Pancreas (tissue), 10 donors: ENCODE results near the gene EPGN. TPM values are rescaled to one million over a fixed set of nuclear protein-coding genes. Genes with fewer than 3 reads are reported as not detected.

ENCODE experiments used
- ATAC-seq, 4 donors: fragments of 200-7000 bp; cut with Tn5 transposase; one replicate each; pipeline versions ENCODE4 v1.8.0 to v1.9.1; 2020; ENCODE audit warnings: mild to moderate bottlenecking in 4 of 4, moderate library complexity in 4 of 4
- DNase-seq, 6 donors: peaks; one replicate each; pipeline ENCODE4 v3.0.0-alpha.2; 2020
- FAIRE-seq: peaks from 2 replicates; lab custom pipeline; 2012; peaks lifted over from hg19 to GRCh38; lab: Jason Lieb, UNC
- H3K27ac ChIP-seq, 4 donors: fragments of 200-600 bp; sonication (generic); 1 replicate in 3 of 4; 2 replicates in 1 of 4; pipeline versions ENCODE4 v1.5.0 to v1.8.0; 2020
- H3K27me3 ChIP-seq, 4 donors: fragments of 200-600 bp; one replicate each; pipeline ENCODE4 v1.8.0; 2021
- H3K36me3 ChIP-seq, 3 donors: fragments of 200-600 bp; sonication (generic) in 1 of 3; one replicate each; pipeline versions ENCODE4 v1.5.0 to v1.8.0; 2020 to 2021
- H3K4me1 ChIP-seq, 3 donors: fragments of 200-600 bp; one replicate each; pipeline ENCODE4 v1.8.0; 2021
- H3K4me3 ChIP-seq, 4 donors: fragments of 200-600 bp; sonication (generic) in 2 of 4; one replicate each; pipeline versions ENCODE4 v1.5.0 to v1.8.0; 2020 to 2021
- H3K9me3 ChIP-seq, 4 donors: fragments of 200-600 bp; one replicate each; pipeline ENCODE4 v1.8.0; 2021
- WGBS, 2 donors: extraction: QIAGEN DNeasy Blood & Tissue Kit; methylation state at CpG; one replicate each; pipeline ENCODE4 v1.1.7; 2013; 5-methylcytosine and 5-hydroxymethylcytosine counted together
- intact Hi-C, 3 donors: fragments of 100-400 bp; cut with DNase I; formaldehyde crosslinking; loops; one replicate each; pipeline versions ENCODE4 v1.11.1 to v1.14.2; 2022
- polyA plus RNA-seq, 2 donors: library from polyadenylated mRNA; stranded (reverse); fragments of 200-250 nt; gene quantifications; one replicate each; pipeline ENCODE4 v1.2.3, GENCODE V29; 2013
- total RNA-seq, 6 donors: library from RNA; stranded (reverse); fragmentation: NEBNext Ultra II Directional in 4 of 6; extraction: Animal tissue kit (Norgen Biotek cat#: 25700) in 4 of 6; gene quantifications; one replicate each; pipeline versions ENCODE4 v1.2.1 to v1.2.4, GENCODE V29; 2021 to 2023
- TF ChIP-seq, protein P1 (sequence below), 4 donors: fragments of 200-600 bp; sonication (generic) in 3 of 4; IDR thresholded peaks; one replicate each; pipeline versions ENCODE4 v1.5.0 to v1.8.0; 2021; ENCODE audit warnings: antibody characterized with exemption in 4 of 4
- donor health status: healthy with polysubstance abuse.
- donor health status: DM: no; HTN: no; CAD: no; lungs with moderate emphysema.
- donor health status: DM: no; HTN: no; CAD: no.
- donor health status: control.
- donor health status: control.
- donor health status: Bipolar disorder and iron deficiency.
- donor health status: DM: yes; HTN: yes; CAD: no.
- donor health status: DM: no; HTN: no; CAD: no.
- donor health status: DM: no; HTN: no; CAD: no.
- donor health status: DM: yes; HTN: yes; CAD: no.

The EPGN gene
- total and polyA plus RNA-seq, 8 donors, result 0.24 TPM; not detected in 7

- intact Hi-C loops, result no loop called here
- FAIRE-seq (no peak), ATAC-seq (no peak), DNase-seq (no peak)
- no peak overlapping the region for H3K4me3 ChIP-seq
- H3K4me1 ChIP-seq, result no peaks in the 10 kb centered on the region
- 62 to 75% methylated on average over 4 of the region's 4 CpGs for WGBS, 2 donors
- no peaks in the 10 kb centered on the region for H3K36me3 ChIP-seq
- TF ChIP-seq, protein P1, sequence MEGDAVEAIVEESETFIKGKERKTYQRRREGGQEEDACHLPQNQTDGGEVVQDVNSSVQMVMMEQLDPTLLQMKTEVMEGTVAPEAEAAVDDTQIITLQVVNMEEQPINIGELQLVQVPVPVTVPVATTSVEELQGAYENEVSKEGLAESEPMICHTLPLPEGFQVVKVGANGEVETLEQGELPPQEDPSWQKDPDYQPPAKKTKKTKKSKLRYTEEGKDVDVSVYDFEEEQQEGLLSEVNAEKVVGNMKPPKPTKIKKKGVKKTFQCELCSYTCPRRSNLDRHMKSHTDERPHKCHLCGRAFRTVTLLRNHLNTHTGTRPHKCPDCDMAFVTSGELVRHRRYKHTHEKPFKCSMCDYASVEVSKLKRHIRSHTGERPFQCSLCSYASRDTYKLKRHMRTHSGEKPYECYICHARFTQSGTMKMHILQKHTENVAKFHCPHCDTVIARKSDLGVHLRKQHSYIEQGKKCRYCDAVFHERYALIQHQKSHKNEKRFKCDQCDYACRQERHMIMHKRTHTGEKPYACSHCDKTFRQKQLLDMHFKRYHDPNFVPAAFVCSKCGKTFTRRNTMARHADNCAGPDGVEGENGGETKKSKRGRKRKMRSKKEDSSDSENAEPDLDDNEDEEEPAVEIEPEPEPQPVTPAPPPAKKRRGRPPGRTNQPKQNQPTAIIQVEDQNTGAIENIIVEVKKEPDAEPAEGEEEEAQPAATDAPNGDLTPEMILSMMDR (IDR thresholded peaks at IDR 0.05), result no peak
- H3K27ac ChIP-seq, result no peak overlapping the region
- H3K27me3 ChIP-seq, result no peaks in the 10 kb centered on the region
- H3K9me3 ChIP-seq, result no peaks in the 10 kb centered on the region
These were observed 15.4 kb downstream of the EPGN start for GRCh38 chr4:74323663-74324062.

DNA sequence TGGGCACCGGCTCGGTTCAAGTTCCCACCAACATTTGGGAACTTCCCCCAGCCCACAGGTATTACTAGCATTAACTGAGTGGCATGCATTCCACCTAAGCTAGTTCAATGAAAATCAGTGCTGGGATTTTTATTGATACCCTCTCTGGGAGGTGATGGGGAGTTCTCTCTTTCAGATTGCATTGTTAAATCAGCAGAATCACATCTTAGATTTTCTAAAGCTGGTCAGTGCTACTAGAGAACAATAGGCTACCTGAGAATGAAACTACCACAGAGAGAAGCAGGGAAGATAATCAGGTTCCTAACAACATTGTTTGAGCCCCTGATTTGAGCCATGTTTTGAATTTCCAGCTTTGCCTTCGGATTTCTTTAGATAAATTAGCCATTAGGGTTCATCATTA lies 16.0 kb downstream of the EPGN start:
- intact Hi-C loops, result no loop called here
- Histone ChIP-seq H3K4me3 (no peak overlapping the region), H3K27me3 (no peaks in the 10 kb centered on the region), H3K27ac (no peak overlapping the region), H3K4me1 (no peaks in the 10 kb centered on the region), H3K9me3 (no peaks in the 10 kb centered on the region), H3K36me3 (no peaks in the 10 kb centered on the region)
- ATAC-seq (no peak), FAIRE-seq (no peak), DNase-seq (no peak)
- TF ChIP-seq, protein P1 (IDR thresholded peaks at IDR 0.05), result no peak
- WGBS, 2 donors, result 47 to 63% methylated on average over 3 of the region's 3 CpGs

GRCh38 chr4:74325886-74326285 lies 17.6 kb downstream of the EPGN start:
- TF ChIP-seq, protein P1 (IDR thresholded peaks at IDR 0.05), result no peak
- no peak overlapping the region for H3K4me3 ChIP-seq

DNA sequence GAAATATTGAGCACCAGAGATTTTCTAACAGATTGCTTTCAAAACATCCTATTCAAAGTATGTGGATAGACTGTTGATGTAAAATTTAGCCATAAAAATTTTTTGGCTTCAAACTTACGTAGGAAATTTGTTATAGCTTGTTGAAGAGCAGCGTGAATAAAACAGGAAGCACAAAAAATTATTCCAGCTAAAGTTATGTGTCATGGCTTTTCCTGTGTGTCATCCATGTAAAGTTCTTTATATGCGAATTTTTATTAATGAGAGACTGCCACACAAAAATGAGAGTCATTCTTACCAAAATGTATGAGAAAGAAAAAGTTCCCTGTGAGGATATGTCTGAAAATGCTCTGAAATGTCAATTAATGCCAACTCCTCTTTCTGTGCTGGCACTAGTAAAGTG lies 19.5 kb downstream of the EPGN start:
- no peak for FAIRE-seq
- H3K4me3 ChIP-seq, result no peak overlapping the region
- no peak for DNase-seq
- intact Hi-C loops, result no loop called here
- WGBS, 2 donors, result 73 to 75% methylated on average over 3 of the region's 3 CpGs
- TF ChIP-seq, protein P1 (IDR thresholded peaks at IDR 0.05), result no peak
- H3K9me3 ChIP-seq, result no peaks in the 10 kb centered on the region
- ATAC-seq, result no peak
- H3K4me1 ChIP-seq, result no peaks in the 10 kb centered on the region
- H3K27me3 ChIP-seq, result no peaks in the 10 kb centered on the region
- H3K27ac ChIP-seq, result no peak overlapping the region
- H3K36me3 ChIP-seq, result no peaks in the 10 kb centered on the region

More at GRCh38 chr4:74325886-74326285, 17.6 kb downstream of the EPGN start:
- FAIRE-seq (no peak), ATAC-seq (no peak), DNase-seq (no peak)
- intact Hi-C loops, result no loop called here
- Histone ChIP-seq H3K36me3 (no peaks in the 10 kb centered on the region), H3K4me1 (no peaks in the 10 kb centered on the region), H3K27me3 (no peaks in the 10 kb centered on the region), H3K9me3 (no peaks in the 10 kb centered on the region), H3K27ac (no peak overlapping the region)
- WGBS, 2 donors, result 62 to 70% methylated on average over 2 of the region's 2 CpGs

DNA sequence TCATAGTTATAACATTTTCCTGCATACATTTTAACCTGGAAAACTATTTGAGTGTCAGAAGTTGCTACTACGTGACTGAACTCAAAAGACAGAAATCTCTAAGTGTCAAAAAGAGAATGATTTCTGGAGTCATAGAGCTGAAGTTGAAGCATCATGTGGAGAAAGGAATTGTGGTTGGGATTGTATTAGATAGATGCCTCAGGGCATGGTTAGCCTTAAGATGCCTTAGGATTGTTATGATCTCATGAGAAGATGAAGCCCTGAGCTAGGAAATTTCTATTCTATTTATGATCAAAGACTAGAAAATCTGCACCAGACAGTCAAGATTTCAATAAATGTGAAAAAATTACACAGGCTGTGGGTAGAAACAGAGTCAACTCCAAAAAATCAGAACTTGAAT lies 20.2 kb downstream of the EPGN start:
- no peak overlapping the region for H3K27ac ChIP-seq
- intact Hi-C loops, result no loop called here
- TF ChIP-seq, protein P1 (IDR thresholded peaks at IDR 0.05), result no peak
- no peaks in the 10 kb centered on the region for H3K27me3 ChIP-seq
- 78 to 89% methylated on average over 1 of the region's 1 CpG for WGBS, 2 donors
- no peak for FAIRE-seq
- no peaks in the 10 kb centered on the region for H3K36me3 ChIP-seq
- H3K4me3 ChIP-seq, result no peak overlapping the region
- H3K4me1 ChIP-seq, result no peaks in the 10 kb centered on the region
- ATAC-seq, result no peak
- no peaks in the 10 kb centered on the region for H3K9me3 ChIP-seq
- no peak for DNase-seq
